ENCODE data around the gene ANKRD52.

ANKRD52 gene

DNA sequence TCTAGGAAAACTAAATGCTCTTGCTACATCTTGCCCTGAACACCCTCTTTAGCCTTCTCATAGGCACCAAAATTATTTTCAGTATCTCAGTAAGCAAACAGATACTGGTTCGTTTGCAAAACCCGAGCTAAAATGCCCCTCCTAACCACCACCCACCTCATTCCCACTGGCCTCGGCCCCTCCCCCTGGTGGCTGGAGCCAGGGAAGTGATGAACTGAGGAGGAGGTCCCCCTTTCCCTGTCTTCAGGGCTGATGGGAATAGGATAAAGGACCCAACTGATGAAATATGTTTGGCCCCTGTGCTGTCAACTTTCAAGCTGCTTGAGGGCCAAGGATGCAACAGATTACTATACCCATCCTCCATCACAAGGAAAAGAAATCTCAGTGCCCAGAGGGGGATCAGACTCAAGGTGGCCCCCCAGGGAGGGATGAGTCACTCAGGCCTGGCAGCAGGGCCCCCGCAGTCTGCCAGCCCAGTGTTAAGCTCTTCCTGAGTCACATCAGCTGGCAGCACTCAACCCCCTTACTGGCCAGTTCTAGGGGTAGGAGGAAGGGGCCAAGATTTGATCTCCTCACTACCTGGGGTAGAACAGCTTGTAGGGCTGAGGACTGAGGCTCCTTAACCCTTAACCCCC is 1.7 kb downstream of the ANKRD52 start:
- Histone ChIP-seq H3K9me3 (ENCODE audit: control insufficient read depth, low read depth, low read length) (no peaks in the 10 kb centered on the region), H3K4me1 (ENCODE audit: control insufficient read depth, low read depth, low read length) (peaks cover 17% of the 10 kb centered on the region), H3K36me3 (ENCODE audit: control insufficient read depth, low read depth, low read length) (peaks cover 43% of the 10 kb centered on the region), H3K4me3 (ENCODE audit: low read length) (peak overlapping the region; percentile 95), H3K27ac (ENCODE audit: low read length) (no peak overlapping the region), H3K9ac (ENCODE audit: low read length) (no peak overlapping the region), H3K27me3 (ENCODE audit: control insufficient read depth, insufficient read depth, low read length) (no peaks in the 10 kb centered on the region)

DNA sequence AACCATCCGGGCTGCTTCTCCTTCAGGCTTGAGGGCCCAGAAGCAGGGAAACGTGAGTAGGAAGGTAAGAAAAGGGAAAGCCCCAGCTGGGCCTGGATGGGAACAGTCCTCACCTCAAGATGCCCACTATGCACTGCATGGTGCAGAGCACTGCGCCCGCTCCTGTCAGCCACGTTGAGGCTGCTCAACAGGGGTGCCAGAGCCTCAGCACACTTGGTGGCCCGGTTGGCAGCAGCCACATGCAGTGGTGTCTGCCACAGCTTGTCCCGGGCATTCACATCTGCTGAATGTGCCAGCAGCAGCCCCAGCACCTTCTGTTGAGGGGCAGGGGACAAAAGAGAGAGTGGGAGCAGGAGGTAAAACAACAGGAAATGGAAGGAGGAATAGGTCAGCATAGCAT is 2.5 kb downstream of the ANKRD52 start:
- peaks cover 46% of the 10 kb centered on the region for H3K36me3 ChIP-seq (ENCODE audit: control insufficient read depth, low read depth, low read length)
- H3K27me3 ChIP-seq (ENCODE audit: control insufficient read depth, insufficient read depth, low read length), result no peaks in the 10 kb centered on the region
- H3K9me3 ChIP-seq (ENCODE audit: control insufficient read depth, low read depth, low read length), result no peaks in the 10 kb centered on the region
- no peak overlapping the region for H3K27ac ChIP-seq (ENCODE audit: low read length)
- H3K4me3 ChIP-seq (ENCODE audit: low read length), result no peak overlapping the region
- H3K4me1 ChIP-seq (ENCODE audit: control insufficient read depth, low read depth, low read length), result peaks cover 17% of the 10 kb centered on the region
- no peak overlapping the region for H3K9ac ChIP-seq (ENCODE audit: low read length)

DNA sequence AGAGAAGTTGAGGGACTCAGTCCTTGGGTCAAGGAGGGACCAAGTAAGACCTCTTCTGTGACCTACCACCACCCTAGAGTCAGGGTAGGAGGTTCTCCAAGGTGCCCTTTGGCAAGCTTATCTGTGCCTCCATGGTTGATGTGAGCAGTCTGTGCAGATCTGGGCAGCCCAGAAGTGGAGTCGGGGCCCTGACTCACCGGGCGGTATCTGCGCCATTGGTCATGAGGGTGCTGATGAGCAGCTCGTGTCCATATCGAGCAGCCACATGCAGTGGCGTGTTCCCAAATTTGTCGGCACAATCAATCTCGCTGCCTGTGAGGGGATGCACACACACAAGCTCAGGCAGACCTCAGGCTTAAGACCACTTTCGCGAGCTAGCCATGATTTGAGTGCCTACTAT is 5.1 kb downstream of the ANKRD52 start:
- no peak overlapping the region for H3K27ac ChIP-seq (ENCODE audit: low read length)
- H3K9ac ChIP-seq (ENCODE audit: low read length), result no peak overlapping the region
- H3K4me3 ChIP-seq (ENCODE audit: low read length), result no peak overlapping the region
- no peaks in the 10 kb centered on the region for H3K27me3 ChIP-seq (ENCODE audit: control insufficient read depth, insufficient read depth, low read length)
- H3K36me3 ChIP-seq (ENCODE audit: control insufficient read depth, low read depth, low read length), result peaks cover 61% of the 10 kb centered on the region
- H3K9me3 ChIP-seq (ENCODE audit: control insufficient read depth, low read depth, low read length), result no peaks in the 10 kb centered on the region
- H3K4me1 ChIP-seq (ENCODE audit: control insufficient read depth, low read depth, low read length), result peaks cover 13% of the 10 kb centered on the region

DNA sequence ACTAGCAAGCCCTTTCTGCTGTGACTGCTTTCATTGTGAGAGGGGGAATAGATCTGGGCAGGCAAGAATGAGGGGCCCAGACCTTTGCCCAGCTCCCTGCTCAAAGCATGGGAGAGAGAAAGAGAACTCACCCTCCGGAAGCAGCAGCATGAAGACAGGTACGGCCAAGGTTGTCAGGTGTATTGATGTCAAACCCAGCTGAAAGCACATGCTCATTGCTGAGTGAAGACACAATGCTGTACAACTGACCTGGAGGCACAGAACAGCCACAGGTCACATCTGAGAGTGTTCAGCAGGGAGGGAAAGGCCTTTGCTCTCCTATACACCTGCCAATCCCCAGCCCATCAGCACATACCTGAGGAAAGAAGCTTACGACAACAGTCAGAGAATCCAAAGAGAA is 5.5 kb downstream of the ANKRD52 start:
- H3K36me3 ChIP-seq (ENCODE audit: control insufficient read depth, low read depth, low read length), result peaks cover 65% of the 10 kb centered on the region
- no peak overlapping the region for H3K4me3 ChIP-seq (ENCODE audit: low read length)
- H3K9me3 ChIP-seq (ENCODE audit: control insufficient read depth, low read depth, low read length), result no peaks in the 10 kb centered on the region
- H3K4me1 ChIP-seq (ENCODE audit: control insufficient read depth, low read depth, low read length), result peaks cover 13% of the 10 kb centered on the region
- H3K27me3 ChIP-seq (ENCODE audit: control insufficient read depth, insufficient read depth, low read length), result no peaks in the 10 kb centered on the region
- H3K9ac ChIP-seq (ENCODE audit: low read length), result no peak overlapping the region
- no peak overlapping the region for H3K27ac ChIP-seq (ENCODE audit: low read length)

DNA sequence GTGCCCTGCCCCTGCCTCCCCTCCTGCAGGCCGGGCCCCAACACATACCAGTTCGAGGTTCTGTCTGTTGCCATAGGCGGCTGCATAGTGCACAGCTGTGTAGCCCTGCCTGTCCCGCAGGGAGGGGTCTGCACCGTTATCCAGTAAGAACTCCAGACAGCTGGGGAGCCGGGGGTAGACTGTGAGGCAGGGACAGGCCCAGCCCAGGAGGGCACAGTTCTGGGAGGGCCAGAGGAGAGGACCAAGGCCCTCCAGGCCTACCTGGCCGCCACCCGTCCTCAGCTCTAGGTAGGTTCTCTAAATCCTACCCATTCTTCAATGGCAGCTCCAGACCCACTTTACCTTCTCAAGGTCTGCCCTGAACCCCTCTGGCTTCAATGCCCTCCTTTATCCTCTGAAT is 9.5 kb downstream of the ANKRD52 start:
- Histone ChIP-seq H3K27ac (ENCODE audit: low read length) (no peak overlapping the region), H3K9me3 (ENCODE audit: control insufficient read depth, low read depth, low read length) (no peaks in the 10 kb centered on the region), H3K4me3 (ENCODE audit: low read length) (no peak overlapping the region), H3K27me3 (ENCODE audit: control insufficient read depth, insufficient read depth, low read length) (no peaks in the 10 kb centered on the region), H3K9ac (ENCODE audit: low read length) (no peak overlapping the region), H3K4me1 (ENCODE audit: control insufficient read depth, low read depth, low read length) (no peaks in the 10 kb centered on the region), H3K36me3 (ENCODE audit: control insufficient read depth, low read depth, low read length) (peaks cover 80% of the 10 kb centered on the region)

DNA sequence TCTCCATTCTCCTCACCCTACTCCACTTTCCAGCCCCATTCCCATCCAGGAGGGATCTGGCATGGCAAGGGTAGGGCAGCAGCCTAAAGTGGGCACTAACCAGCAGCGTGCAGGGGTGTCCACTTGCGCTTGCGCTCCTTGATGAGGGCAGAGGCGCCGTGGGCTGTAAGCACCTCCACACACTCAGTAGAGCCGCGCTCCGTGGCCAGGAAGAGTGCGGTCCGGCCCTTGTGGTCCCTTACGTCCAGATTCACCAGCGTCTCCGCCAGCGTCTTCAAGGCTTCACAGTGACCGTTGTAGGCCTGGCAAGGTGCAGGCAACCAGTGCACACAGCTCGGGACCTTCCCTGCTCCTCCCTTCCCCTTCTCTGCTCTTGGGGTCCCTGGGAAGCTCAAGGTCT is 10.3 kb downstream of the ANKRD52 start:
- Histone ChIP-seq H3K9me3 (ENCODE audit: control insufficient read depth, low read depth, low read length) (no peaks in the 10 kb centered on the region), H3K9ac (ENCODE audit: low read length) (no peak overlapping the region), H3K4me3 (ENCODE audit: low read length) (no peak overlapping the region), H3K27ac (ENCODE audit: low read length) (no peak overlapping the region), H3K27me3 (ENCODE audit: control insufficient read depth, insufficient read depth, low read length) (no peaks in the 10 kb centered on the region), H3K4me1 (ENCODE audit: control insufficient read depth, low read depth, low read length) (no peaks in the 10 kb centered on the region), H3K36me3 (ENCODE audit: control insufficient read depth, low read depth, low read length) (peaks cover 79% of the 10 kb centered on the region)

DNA sequence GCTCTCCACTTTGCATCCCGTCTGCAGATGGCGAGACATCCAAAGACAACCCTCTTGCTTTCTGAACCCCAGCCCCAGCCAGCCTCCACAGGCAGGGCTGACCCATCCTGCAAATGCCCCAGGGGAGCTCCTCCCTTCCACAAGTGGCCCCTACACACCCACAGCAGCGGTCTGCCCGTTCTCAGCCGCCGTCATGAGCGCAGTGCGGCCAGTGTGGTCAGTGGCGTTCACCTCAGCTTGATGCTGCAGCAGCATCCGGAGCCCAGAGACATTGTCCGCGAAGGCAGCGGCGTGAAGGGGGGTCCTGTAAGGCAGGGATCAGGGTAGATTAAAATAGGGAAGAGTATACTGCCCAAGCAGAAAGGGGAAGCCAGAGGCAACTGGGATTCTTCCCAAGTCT is 13.7 kb downstream of the ANKRD52 start:
- no peaks in the 10 kb centered on the region for H3K9me3 ChIP-seq (ENCODE audit: control insufficient read depth, low read depth, low read length)
- H3K27ac ChIP-seq (ENCODE audit: low read length), result no peak overlapping the region
- H3K4me1 ChIP-seq (ENCODE audit: control insufficient read depth, low read depth, low read length), result no peaks in the 10 kb centered on the region
- no peak overlapping the region for H3K9ac ChIP-seq (ENCODE audit: low read length)
- no peak overlapping the region for H3K4me3 ChIP-seq (ENCODE audit: low read length)
- no peaks in the 10 kb centered on the region for H3K27me3 ChIP-seq (ENCODE audit: control insufficient read depth, insufficient read depth, low read length)
- H3K36me3 ChIP-seq (ENCODE audit: control insufficient read depth, low read depth, low read length), result peaks cover 75% of the 10 kb centered on the region

DNA sequence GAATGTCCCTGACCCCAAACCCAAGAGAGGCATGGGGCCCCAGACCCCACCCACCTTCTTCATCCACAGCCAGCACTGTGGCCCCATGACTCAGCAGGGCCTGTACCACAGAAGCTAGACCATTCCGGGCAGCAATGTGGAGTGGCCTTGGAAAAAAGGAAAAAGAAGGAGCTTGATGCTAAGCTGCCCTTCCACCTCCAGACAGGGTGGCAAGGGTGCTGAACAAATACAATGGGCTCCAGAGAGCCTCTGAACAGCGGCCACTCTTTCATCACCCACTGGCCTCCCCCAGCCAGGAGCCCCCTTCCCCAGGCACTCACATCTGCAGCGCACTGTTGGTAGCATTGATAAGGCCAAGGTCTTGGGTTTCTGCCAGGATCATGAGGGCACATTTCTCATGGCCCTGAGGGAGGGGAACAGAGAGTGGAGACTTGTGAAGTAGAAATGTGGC is 14.4 kb downstream of the ANKRD52 start:
- Histone ChIP-seq H3K36me3 (ENCODE audit: control insufficient read depth, low read depth, low read length) (peaks cover 69% of the 10 kb centered on the region), H3K4me1 (ENCODE audit: control insufficient read depth, low read depth, low read length) (no peaks in the 10 kb centered on the region), H3K27me3 (ENCODE audit: control insufficient read depth, insufficient read depth, low read length) (no peaks in the 10 kb centered on the region), H3K9ac (ENCODE audit: low read length) (no peak overlapping the region), H3K9me3 (ENCODE audit: control insufficient read depth, low read depth, low read length) (no peaks in the 10 kb centered on the region), H3K27ac (ENCODE audit: low read length) (no peak overlapping the region), H3K4me3 (ENCODE audit: low read length) (no peak overlapping the region)

DNA sequence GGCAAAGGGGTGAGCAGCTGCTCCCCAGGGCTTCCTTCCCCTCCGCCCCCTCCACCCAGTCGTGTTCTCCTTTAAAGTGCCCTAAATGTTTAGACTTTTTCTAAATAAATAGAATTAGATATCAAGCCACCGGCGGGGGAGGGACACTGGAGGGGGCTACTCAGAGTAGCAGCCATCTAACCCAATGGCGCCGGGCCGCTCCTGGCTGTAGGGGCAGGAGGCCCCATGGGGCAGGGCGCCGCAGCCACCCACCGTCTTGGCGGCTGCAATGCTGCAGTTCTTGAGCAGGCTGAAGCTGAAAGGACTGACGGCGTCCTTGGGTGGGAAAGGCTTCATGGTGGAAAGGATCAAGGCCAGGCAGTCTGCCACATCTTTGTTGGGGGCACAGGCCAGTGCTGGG is 15.2 kb downstream of the ANKRD52 start:
- Histone ChIP-seq H3K27ac (ENCODE audit: low read length) (no peak overlapping the region), H3K4me3 (ENCODE audit: low read length) (no peak overlapping the region), H3K9ac (ENCODE audit: low read length) (no peak overlapping the region), H3K36me3 (ENCODE audit: control insufficient read depth, low read depth, low read length) (peaks cover 62% of the 10 kb centered on the region), H3K4me1 (ENCODE audit: control insufficient read depth, low read depth, low read length) (no peaks in the 10 kb centered on the region), H3K9me3 (ENCODE audit: control insufficient read depth, low read depth, low read length) (no peaks in the 10 kb centered on the region), H3K27me3 (ENCODE audit: control insufficient read depth, insufficient read depth, low read length) (no peaks in the 10 kb centered on the region)

DNA sequence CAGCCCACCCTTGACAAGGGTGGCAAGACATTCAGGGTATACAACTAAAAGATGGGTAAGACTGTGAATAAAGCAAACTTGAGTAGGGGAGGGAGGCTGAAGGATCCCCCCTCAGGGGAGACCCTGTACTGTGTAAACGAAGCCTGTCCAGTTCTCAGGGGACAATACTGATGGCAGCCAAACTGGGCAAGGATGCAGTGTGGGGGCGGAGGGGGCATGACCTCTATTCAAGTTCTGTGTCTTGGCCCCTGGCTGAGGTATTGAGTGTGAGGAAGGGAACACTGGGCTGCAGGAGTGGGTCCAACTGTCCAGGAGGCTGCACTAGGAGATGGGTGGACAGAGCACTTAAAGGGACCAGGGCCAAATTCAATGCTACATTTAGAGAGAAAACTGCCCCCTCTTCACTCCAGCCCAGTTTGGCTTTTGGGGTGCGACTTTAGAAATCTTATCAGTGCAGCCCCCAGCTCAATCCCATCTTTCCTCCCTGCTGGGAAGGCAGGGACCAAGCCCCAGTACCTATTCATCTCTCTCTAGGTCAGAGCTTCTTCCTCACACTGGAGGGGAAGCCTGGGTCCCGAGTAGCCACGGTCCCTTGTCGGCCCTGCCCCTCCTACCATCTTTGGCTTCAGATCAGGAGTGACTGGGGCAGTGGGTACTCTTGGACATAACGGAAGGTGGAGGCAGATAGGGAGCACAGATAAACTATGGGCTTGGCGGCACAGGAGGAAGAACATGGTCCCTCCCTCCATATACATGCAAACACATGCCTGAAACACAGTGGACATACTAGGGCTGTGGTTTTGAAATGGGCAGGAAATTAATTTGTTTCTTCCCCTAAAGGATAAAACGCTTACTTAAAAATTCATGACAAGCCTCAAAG is 16.5 kb downstream of the ANKRD52 start:
- Histone ChIP-seq H3K4me1 (ENCODE audit: control insufficient read depth, low read depth, low read length) (no peaks in the 10 kb centered on the region), H3K36me3 (ENCODE audit: control insufficient read depth, low read depth, low read length) (peaks cover 50% of the 10 kb centered on the region), H3K27ac (ENCODE audit: low read length) (no peak overlapping the region), H3K4me3 (ENCODE audit: low read length) (no peak overlapping the region), H3K9me3 (ENCODE audit: control insufficient read depth, low read depth, low read length) (no peaks in the 10 kb centered on the region), H3K27me3 (ENCODE audit: control insufficient read depth, insufficient read depth, low read length) (no peaks in the 10 kb centered on the region), H3K9ac (ENCODE audit: low read length) (no peak overlapping the region)

DNA sequence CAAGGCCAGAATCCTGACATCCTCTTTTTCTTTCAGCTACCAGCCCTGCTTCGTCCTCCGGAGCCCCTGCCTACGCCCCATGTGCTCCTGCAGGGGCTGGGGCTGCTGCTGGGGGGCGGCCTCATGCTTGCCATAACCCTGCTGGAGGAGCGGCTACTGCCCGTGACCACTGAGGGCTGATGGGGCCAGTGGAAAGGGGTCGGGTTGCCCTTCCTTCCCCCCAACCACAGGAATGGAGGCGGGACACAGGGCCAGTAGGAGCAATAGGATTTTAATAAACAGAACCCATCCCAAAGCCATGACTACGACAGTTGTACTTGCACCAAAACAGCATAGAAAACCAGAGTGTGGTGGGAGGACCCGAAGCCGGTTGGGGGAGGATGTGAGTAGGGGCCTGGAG is 20.6 kb downstream of the ANKRD52 start:
- Histone ChIP-seq H3K4me3 (ENCODE audit: low read length) (no peak overlapping the region), H3K4me1 (ENCODE audit: control insufficient read depth, low read depth, low read length) (no peaks in the 10 kb centered on the region), H3K27ac (ENCODE audit: low read length) (no peak overlapping the region), H3K36me3 (ENCODE audit: control insufficient read depth, low read depth, low read length) (peaks cover 16% of the 10 kb centered on the region), H3K9me3 (ENCODE audit: control insufficient read depth, low read depth, low read length) (no peaks in the 10 kb centered on the region), H3K27me3 (ENCODE audit: control insufficient read depth, insufficient read depth, low read length) (no peaks in the 10 kb centered on the region), H3K9ac (ENCODE audit: low read length) (no peak overlapping the region)

DNA sequence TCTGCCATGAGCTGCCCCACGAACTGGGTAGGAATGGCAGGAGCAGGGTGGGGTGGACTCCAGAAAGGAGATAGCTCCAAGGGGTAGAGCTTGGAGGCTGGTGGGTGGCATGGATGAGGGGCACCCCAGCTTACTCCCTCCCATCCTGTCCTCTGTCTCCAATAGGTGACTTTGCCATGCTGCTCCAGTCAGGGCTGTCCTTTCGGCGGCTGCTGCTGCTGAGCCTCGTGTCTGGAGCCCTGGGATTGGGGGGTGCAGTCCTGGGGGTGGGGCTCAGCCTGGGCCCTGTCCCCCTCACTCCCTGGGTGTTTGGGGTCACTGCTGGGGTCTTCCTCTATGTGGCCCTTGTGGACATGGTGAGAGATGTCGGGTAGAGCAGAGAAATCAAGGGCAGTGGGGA is 21.2 kb downstream of the ANKRD52 start:
- peaks cover 13% of the 10 kb centered on the region for H3K36me3 ChIP-seq (ENCODE audit: control insufficient read depth, low read depth, low read length)
- H3K27me3 ChIP-seq (ENCODE audit: control insufficient read depth, insufficient read depth, low read length), result no peaks in the 10 kb centered on the region
- H3K4me3 ChIP-seq (ENCODE audit: low read length), result no peak overlapping the region
- H3K27ac ChIP-seq (ENCODE audit: low read length), result no peak overlapping the region
- H3K9ac ChIP-seq (ENCODE audit: low read length), result no peak overlapping the region
- H3K4me1 ChIP-seq (ENCODE audit: control insufficient read depth, low read depth, low read length), result no peaks in the 10 kb centered on the region
- no peaks in the 10 kb centered on the region for H3K9me3 ChIP-seq (ENCODE audit: control insufficient read depth, low read depth, low read length)

Measured in iPS-18a (cell line).